Muscle of leg (tissue), 11 donors: ENCODE data around the gene SPAG4. TPM values are rescaled to one million over a fixed set of nuclear protein-coding genes. Genes with fewer than 3 reads are reported as not detected.
A peak's percentile ranks its signal among the peaks of the same experiment; 100 is the strongest.

Experiments used
- DNase-seq: peaks from one replicate; pipeline ENCODE4 v3.0.0; 2013
- H3K27ac ChIP-seq: one replicate; pipeline ENCODE4 v1.5.1; 2013; ENCODE audit warnings: mild to moderate bottlenecking, low read length, control low read depth
- H3K27me3 ChIP-seq: one replicate; pipeline ENCODE4 v1.6.1; 2013; ENCODE audit warnings: low read length; ENCODE audit not compliant: control insufficient read depth, insufficient read depth
- H3K36me3 ChIP-seq: one replicate; pipeline ENCODE4 v1.6.1; 2013; ENCODE audit warnings: low read length; ENCODE audit not compliant: control insufficient read depth, insufficient read depth
- H3K4me1 ChIP-seq: one replicate; pipeline ENCODE4 v1.6.1; 2013; ENCODE audit warnings: low read length; ENCODE audit not compliant: control insufficient read depth, insufficient read depth
- H3K4me3 ChIP-seq: one replicate; pipeline ENCODE4 v1.5.1; 2013; ENCODE audit warnings: low read length, control low read depth
- H3K9me3 ChIP-seq: replicated peaks from 2 replicates; pipeline ENCODE4 v1.6.1; 2013; ENCODE audit warnings: low read depth, low read length; ENCODE audit not compliant: control insufficient read depth
- WGBS: methylation state at CpG from one replicate; pipeline ENCODE4 v1.1.5; 2013; ENCODE audit warnings: missing lambda C conversion rate; ENCODE audit not compliant: insufficient coverage; 5-methylcytosine and 5-hydroxymethylcytosine counted together
- polyA plus RNA-seq, 8 donors: library from polyadenylated mRNA; unstranded; fragments of 120-200 nt; gene quantifications; one replicate each; pipeline versions ENCODE4 v1.2.1 to v1.2.3, GENCODE V29; 2013; ENCODE audit warnings: inconsistent platforms in 1 of 8, low replicate concordance in 1 of 8; ENCODE audit not compliant: insufficient read length in 8 of 8, insufficient read depth in 1 of 8
- total RNA-seq: library from RNA; stranded (reverse); fragments of 120-200 nt; gene quantifications from one replicate; pipeline ENCODE4 v1.2.4, GENCODE V29; 2013

Gene SPAG4
- total and polyA plus RNA-seq, 9 donors = 1.2 to 4.1 (median 2.9) TPM

GRCh38 chr20:35598899-35599775, 16.5 kb upstream of the SPAG4 start:
- Histone ChIP-seq H3K4me1 (peaks cover 16% of the 10 kb centered on the region), H3K36me3 (no peaks in the 10 kb centered on the region), H3K9me3 (no peaks in the 10 kb centered on the region), H3K4me3 (no peak overlapping the region), H3K27me3 (peaks cover 50% of the 10 kb centered on the region), H3K27ac (no peak overlapping the region)
- no peak for DNase-seq
- WGBS = 75% methylated on average over 17 of the region's 22 CpGs

- H3K9me3 ChIP-seq = no peaks in the 10 kb centered on the region
- H3K36me3 ChIP-seq = no peaks in the 10 kb centered on the region
- peaks cover 16% of the 10 kb centered on the region for H3K4me1 ChIP-seq
- no peak overlapping the region for H3K4me3 ChIP-seq
- no peak for DNase-seq
- peaks cover 50% of the 10 kb centered on the region for H3K27me3 ChIP-seq
- WGBS = 80% methylated on average over 8 of the region's 9 CpGs
- no peak overlapping the region for H3K27ac ChIP-seq
These were observed 15.9 kb upstream of the SPAG4 start for GRCh38 chr20:35599776-35600120.

GRCh38 chr20:35600176-35600992, 15.2 kb upstream of the SPAG4 start:
- Histone ChIP-seq H3K27me3 (peaks cover 51% of the 10 kb centered on the region), H3K4me3 (peak overlapping the region; percentile 45), H3K36me3 (no peaks in the 10 kb centered on the region), H3K27ac (no peak overlapping the region), H3K4me1 (peaks cover 16% of the 10 kb centered on the region), H3K9me3 (no peaks in the 10 kb centered on the region)
- DNase-seq = no peak
- 15% methylated on average over 19 of the region's 34 CpGs for WGBS

GRCh38 chr20:35600993-35601973, 14.3 kb upstream of the SPAG4 start:
- Histone ChIP-seq H3K27me3 (peaks cover 51% of the 10 kb centered on the region), H3K9me3 (no peaks in the 10 kb centered on the region), H3K36me3 (no peaks in the 10 kb centered on the region), H3K27ac (peak overlapping the region; percentile 47), H3K4me3 (peak overlapping the region; percentile 45), H3K4me1 (peaks cover 16% of the 10 kb centered on the region)
- under 1% methylated on average over 99 of the region's 103 CpGs for WGBS
- peak; percentile 93 for DNase-seq

- no peaks in the 10 kb centered on the region for H3K9me3 ChIP-seq
- 27% methylated on average over 22 of the region's 30 CpGs for WGBS
- no peaks in the 10 kb centered on the region for H3K36me3 ChIP-seq
- H3K4me3 ChIP-seq = peak overlapping the region; percentile 45
- no peak for DNase-seq
- no peak overlapping the region for H3K27ac ChIP-seq
- peaks cover 16% of the 10 kb centered on the region for H3K4me1 ChIP-seq
- peaks cover 51% of the 10 kb centered on the region for H3K27me3 ChIP-seq
These were observed 13.6 kb upstream of the SPAG4 start for GRCh38 chr20:35601990-35602389.

GRCh38 chr20:35602851-35603495, 12.7 kb upstream of the SPAG4 start:
- DNase-seq = no peak
- no peak overlapping the region for H3K4me3 ChIP-seq
- peaks cover 16% of the 10 kb centered on the region for H3K4me1 ChIP-seq
- no peak overlapping the region for H3K27ac ChIP-seq
- H3K36me3 ChIP-seq = no peaks in the 10 kb centered on the region
- H3K9me3 ChIP-seq = no peaks in the 10 kb centered on the region
- peaks cover 45% of the 10 kb centered on the region for H3K27me3 ChIP-seq
- 93% methylated on average over 12 of the region's 15 CpGs for WGBS

GRCh38 chr20:35603695-35604448, 11.8 kb upstream of the SPAG4 start:
- DNase-seq = no peak
- 87% methylated on average over 9 of the region's 11 CpGs for WGBS
- H3K27ac ChIP-seq = no peak overlapping the region
- no peak overlapping the region for H3K4me3 ChIP-seq
- no peaks in the 10 kb centered on the region for H3K36me3 ChIP-seq
- peaks cover 16% of the 10 kb centered on the region for H3K4me1 ChIP-seq
- no peaks in the 10 kb centered on the region for H3K9me3 ChIP-seq
- H3K27me3 ChIP-seq = peaks cover 42% of the 10 kb centered on the region

- no peak for DNase-seq
- peaks cover 16% of the 10 kb centered on the region for H3K4me1 ChIP-seq
- H3K27ac ChIP-seq = no peak overlapping the region
- WGBS = 42% methylated on average over 2 of the region's 4 CpGs
- H3K9me3 ChIP-seq = no peaks in the 10 kb centered on the region
- no peak overlapping the region for H3K4me3 ChIP-seq
- H3K27me3 ChIP-seq = peaks cover 36% of the 10 kb centered on the region
- no peaks in the 10 kb centered on the region for H3K36me3 ChIP-seq
These were observed 11.2 kb upstream of the SPAG4 start for GRCh38 chr20:35604449-35604747.

GRCh38 chr20:35606127-35606526, 9.5 kb upstream of the SPAG4 start:
- DNase-seq = no peak
- 77% methylated on average over 2 of the region's 4 CpGs for WGBS
- H3K36me3 ChIP-seq = no peaks in the 10 kb centered on the region
- H3K27me3 ChIP-seq = peaks cover 20% of the 10 kb centered on the region
- no peak overlapping the region for H3K27ac ChIP-seq
- peaks cover 9% of the 10 kb centered on the region for H3K4me1 ChIP-seq
- H3K4me3 ChIP-seq = no peak overlapping the region
- H3K9me3 ChIP-seq = no peaks in the 10 kb centered on the region
